Measurements from ENCODE around the gene CYP1A1.

The CYP1A1 gene

DNA sequence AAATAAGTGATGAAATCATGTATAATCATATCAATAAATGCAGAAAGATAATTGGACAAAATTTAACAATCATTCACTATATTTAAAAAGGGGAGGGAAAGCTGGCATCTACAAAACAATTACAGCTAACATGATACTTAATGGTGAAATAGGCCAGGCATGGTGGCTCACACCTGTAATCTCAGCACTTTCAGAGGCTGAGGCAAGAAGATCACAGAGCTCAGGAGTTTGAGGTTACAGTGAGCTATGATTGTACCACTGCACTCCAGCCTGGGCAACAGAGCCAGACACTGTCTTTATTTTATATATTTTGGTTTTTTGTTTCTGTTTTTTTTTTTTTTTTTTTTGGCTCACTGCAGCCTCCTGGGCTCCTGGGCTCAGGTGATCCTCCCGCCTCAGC lies 41.6 kb downstream of the CYP1A1 start:
- no peak for DNase-seq

DNA sequence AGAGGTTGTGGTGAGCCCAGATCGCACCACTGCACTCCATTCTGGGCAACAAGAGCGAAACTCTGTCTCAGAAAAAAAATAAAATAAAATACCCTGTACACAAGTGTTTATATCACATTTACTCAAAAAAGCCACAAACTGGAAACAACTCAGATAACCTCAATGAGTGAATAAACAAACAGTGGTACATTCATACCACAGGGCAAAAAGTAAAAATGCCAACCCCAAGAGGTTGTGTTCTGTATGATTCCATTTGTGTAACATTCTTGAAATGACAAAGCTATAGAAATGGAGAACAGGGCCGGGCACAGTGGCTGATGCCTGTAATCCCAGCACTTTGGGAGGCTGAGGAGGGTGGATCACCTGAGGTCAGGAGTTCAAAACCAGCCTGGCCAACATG lies 42.4 kb downstream of the CYP1A1 start:
- no peak for DNase-seq

DNA sequence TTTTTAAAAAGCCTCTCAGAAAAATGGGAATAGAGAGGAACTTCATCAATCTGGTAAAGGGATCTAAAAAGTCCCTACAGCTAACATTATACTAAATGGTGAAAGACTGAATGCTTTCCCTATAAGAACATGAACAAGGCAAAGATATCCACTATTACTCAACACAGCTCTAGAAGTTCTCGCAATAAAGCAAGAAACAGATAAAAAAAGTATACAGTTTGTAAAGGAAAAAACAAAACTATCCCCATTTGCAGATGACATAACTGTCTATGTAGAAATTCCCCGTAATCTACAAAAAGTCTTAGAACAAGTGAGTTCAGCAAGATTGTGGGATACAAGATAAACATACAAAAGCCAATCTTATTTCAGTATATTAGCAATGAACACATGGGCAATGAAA lies 44.9 kb downstream of the CYP1A1 start:
- no peak for DNase-seq

DNA sequence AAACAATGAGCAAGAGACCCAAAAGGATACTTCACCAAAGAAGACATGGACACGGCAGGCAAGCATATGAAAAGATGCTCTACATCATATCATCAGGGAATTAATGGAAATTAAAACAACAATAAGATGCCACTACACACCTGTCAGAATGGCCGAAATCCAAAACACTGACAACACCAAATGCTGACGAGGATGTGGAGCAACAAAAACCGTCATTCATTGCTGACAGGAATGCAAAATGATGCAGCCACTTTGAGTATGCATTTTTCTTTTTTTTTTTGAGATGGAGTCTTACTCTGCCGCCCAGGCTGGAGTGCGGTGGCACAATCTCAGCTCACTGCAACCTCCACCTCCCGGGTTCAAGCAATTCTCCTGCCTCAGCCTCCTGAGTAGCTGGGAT lies 48.5 kb downstream of the CYP1A1 start:
- DNase-seq, result no peak

DNA sequence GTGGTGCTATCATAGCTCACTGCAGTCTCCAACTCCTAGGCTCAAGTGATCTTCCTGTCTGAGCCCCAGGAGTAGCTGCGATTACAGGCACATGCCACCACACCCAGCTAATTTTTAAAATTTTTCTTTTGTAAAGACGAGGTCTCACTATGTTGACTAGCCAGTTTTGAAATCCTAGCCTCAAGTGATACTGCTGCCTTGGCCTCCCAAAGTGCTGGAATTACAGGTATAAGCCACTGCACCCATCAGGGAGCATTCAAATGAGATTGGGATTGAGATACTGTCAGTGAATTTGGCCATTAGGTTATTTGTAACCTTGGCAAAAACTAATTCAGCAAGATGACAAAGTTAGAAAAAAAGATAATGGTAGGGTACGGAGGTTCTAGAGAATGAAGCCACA lies 51.2 kb downstream of the CYP1A1 start:
- no peak for DNase-seq

DNA sequence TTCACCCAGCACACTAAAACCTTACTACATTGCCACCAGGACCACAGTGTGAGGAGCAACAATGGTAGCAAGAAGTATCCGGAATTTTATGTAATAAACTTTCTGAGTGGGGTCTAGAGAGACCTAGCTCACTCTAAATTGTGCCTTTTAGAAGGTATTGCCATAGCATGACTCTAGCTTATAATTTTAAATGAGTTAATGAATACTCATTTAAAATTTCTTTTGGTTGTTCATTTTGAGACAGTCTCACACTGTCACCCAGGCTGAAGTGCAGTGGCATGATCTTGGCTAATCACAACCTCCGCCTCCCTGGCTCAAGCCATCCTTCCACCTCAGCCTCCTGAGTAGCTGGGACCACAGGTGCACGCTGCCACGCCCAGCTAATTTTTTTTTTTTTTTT lies 55.7 kb downstream of the CYP1A1 start:
- DNase-seq, result no peak
